ENCODE data around the gene NFE2L2. TPM values are rescaled to one million over a fixed set of nuclear protein-coding genes. Genes with fewer than 3 reads are reported as not detected.

NFE2L2 gene
- total and polyA plus RNA-seq, 7 donors, result 46.7 to 103 (median 88.3) TPM

DNA sequence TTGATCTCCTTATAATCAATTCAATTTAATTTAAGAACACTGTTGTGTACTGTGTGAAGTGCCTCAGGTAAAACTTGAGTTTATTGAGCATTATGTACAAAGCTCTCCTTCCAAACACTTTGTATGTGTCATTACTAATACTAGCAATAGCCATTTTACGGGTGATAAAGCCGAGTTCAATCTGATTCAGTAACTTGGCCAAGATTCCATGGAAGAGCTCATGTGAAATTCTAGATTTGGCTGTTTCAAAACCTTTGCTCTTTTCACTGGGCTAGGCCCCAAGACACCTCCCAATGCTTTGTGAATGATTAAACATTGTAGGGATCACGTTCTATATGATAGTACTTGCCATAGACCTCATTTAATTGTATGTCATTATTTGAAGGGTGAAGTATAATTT, 8.9 kb upstream of the NFE2L2 start:
- Histone ChIP-seq H3K4me1 (peaks cover 0 to 21% (median 7%) of the 10 kb centered on the region in 4 donors), H3K27ac (peak overlapping the region in 2 of 4 donors; percentile 5 to 74), H3K9me3 (no peaks in the 10 kb centered on the region), H3K27me3 (no peaks in the 10 kb centered on the region), H3K36me3 (no peaks in the 10 kb centered on the region), H3K4me3 (no peak overlapping the region)
- TF ChIP-seq POLR2AphosphoS5 (IDR thresholded peaks at IDR 0.05) (no peak), EP300 (IDR thresholded peaks at IDR 0.05) (no peak), POLR2A (IDR thresholded peaks at IDR 0.05) (no peak)
- TF ChIP-seq, protein P1, sequence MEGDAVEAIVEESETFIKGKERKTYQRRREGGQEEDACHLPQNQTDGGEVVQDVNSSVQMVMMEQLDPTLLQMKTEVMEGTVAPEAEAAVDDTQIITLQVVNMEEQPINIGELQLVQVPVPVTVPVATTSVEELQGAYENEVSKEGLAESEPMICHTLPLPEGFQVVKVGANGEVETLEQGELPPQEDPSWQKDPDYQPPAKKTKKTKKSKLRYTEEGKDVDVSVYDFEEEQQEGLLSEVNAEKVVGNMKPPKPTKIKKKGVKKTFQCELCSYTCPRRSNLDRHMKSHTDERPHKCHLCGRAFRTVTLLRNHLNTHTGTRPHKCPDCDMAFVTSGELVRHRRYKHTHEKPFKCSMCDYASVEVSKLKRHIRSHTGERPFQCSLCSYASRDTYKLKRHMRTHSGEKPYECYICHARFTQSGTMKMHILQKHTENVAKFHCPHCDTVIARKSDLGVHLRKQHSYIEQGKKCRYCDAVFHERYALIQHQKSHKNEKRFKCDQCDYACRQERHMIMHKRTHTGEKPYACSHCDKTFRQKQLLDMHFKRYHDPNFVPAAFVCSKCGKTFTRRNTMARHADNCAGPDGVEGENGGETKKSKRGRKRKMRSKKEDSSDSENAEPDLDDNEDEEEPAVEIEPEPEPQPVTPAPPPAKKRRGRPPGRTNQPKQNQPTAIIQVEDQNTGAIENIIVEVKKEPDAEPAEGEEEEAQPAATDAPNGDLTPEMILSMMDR (IDR thresholded peaks at IDR 0.05), result no peak
- WGBS, 2 donors, result 12 to 56% methylated on average over 3 of the region's 3 CpGs
- DNase-seq, result no peak
- intact Hi-C loops (cut with DNase I), result no loop called here

- Histone ChIP-seq H3K4me3 (no peak overlapping the region), H3K9me3 (no peaks in the 10 kb centered on the region), H3K4me1 (peaks cover 0 to 21% (median 7%) of the 10 kb centered on the region in 4 donors), H3K36me3 (no peaks in the 10 kb centered on the region), H3K27ac (no peak overlapping the region), H3K27me3 (no peaks in the 10 kb centered on the region)
- no peak for TF ChIP-seq POLR2A (IDR thresholded peaks at IDR 0.05)
- TF ChIP-seq, protein P1 (IDR thresholded peaks at IDR 0.05), result no peak
- TF ChIP-seq EP300 (IDR thresholded peaks at IDR 0.05), result no peak
- no peak for TF ChIP-seq POLR2AphosphoS5 (IDR thresholded peaks at IDR 0.05)
- no peak for DNase-seq
- 61 to 77% methylated on average over 2 of the region's 2 CpGs for WGBS, 2 donors
- intact Hi-C loops (cut with DNase I), result no loop called here
These were observed 8.2 kb upstream of the NFE2L2 start for GRCh38 chr2:177272765-177273164.

DNA sequence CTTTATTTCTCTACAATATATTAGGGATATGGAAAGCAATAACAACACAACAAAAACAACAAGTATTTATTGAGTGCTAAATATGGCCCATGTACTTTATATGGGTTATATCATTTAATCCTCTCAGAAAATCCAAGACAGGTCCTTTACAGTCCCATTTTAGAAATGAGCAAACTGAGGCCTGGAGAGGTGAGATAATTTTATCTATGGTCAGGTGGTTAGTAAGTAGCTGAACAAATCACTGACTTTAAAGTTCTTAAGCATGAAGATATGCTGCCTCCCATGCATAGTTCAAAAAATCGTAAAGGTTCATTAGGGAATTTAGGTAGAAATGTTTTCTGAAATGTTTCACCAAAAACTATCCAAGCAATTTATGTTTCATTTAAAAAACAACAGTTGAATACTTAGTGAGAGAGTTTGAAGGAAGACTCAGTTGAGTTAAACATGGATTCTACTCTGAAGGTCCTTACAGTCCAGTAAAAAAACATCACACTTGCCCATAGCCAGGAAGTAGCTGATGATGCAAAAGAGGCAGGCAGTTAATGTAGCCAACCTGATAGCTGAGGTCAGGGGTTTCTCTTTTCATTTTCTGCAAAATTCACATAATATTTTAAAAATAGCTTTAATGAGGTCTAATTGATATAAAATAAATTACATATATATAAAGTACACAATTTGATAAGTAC, 7.6 kb upstream of the NFE2L2 start:
- 95 to 97% methylated on average over 1 of the region's 1 CpG for WGBS, 2 donors
- Histone ChIP-seq H3K4me3 (no peak overlapping the region), H3K4me1 (peaks cover 0 to 21% (median 7%) of the 10 kb centered on the region in 4 donors), H3K36me3 (no peaks in the 10 kb centered on the region), H3K27ac (no peak overlapping the region), H3K27me3 (no peaks in the 10 kb centered on the region), H3K9me3 (no peaks in the 10 kb centered on the region)
- TF ChIP-seq EP300 (IDR thresholded peaks at IDR 0.05), result no peak
- TF ChIP-seq POLR2AphosphoS5 (IDR thresholded peaks at IDR 0.05), result no peak
- DNase-seq, result no peak
- intact Hi-C loops (cut with DNase I), result no loop called here

- no peak for DNase-seq
- no peak overlapping the region for H3K27ac ChIP-seq
- WGBS, 2 donors, result 94 to 97% methylated on average over 4 of the region's 4 CpGs
These were observed 6.0 kb upstream of the NFE2L2 start for GRCh38 chr2:177270531-177270930.

DNA sequence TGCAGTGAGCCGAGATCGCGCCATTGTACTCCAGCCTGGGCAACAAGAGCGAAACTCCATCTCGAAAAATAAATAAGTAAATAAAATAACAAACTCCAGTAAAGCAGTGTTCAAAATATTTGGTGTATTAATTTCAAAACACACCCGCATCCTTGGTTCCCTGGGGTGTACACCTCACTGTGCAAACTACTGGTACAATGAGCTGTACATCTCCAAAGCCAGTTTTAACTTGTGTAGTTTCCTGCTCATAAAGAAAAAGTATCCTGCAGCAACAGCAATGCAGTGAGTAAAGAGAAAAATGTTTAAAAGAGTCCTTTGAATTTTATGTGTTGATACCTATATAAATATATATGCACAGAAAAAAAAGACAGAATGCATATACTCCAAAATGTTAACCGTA, 4.4 kb upstream of the NFE2L2 start:
- Histone ChIP-seq H3K9me3 (no peaks in the 10 kb centered on the region), H3K36me3 (no peaks in the 10 kb centered on the region), H3K4me3 (no peak overlapping the region), H3K27ac (no peak overlapping the region), H3K27me3 (no peaks in the 10 kb centered on the region), H3K4me1 (peaks cover 0 to 13% (median 13%) of the 10 kb centered on the region in 4 donors)
- TF ChIP-seq POLR2AphosphoS5 (IDR thresholded peaks at IDR 0.05) (no peak), EP300 (IDR thresholded peaks at IDR 0.05) (no peak), POLR2A (IDR thresholded peaks at IDR 0.05) (no peak)
- TF ChIP-seq, protein P1 (IDR thresholded peaks at IDR 0.05), result no peak
- WGBS, 2 donors, result 94 to 97% methylated on average over 7 of the region's 7 CpGs
- intact Hi-C loops (cut with DNase I), result no loop called here
- no peak for DNase-seq

More at GRCh38 chr2:177270531-177270930, 6.0 kb upstream of the NFE2L2 start:
- H3K27me3 ChIP-seq, result no peaks in the 10 kb centered on the region
- peaks cover 0 to 27% (median 19%) of the 10 kb centered on the region in 4 donors for H3K4me1 ChIP-seq
- no peak overlapping the region for H3K4me3 ChIP-seq
- H3K9me3 ChIP-seq, result no peaks in the 10 kb centered on the region
- intact Hi-C loops (cut with DNase I), result no loop called here
- H3K36me3 ChIP-seq, result no peaks in the 10 kb centered on the region
- no peak for TF ChIP-seq EP300 (IDR thresholded peaks at IDR 0.05)
- TF ChIP-seq POLR2AphosphoS5 (IDR thresholded peaks at IDR 0.05), result no peak
- TF ChIP-seq, protein P1 (IDR thresholded peaks at IDR 0.05), result no peak
- TF ChIP-seq POLR2A (IDR thresholded peaks at IDR 0.05), result no peak

Measured in sigmoid colon (tissue), 7 donors.